Bronchial epithelial cell (primary cell): ENCODE results near the gene RPRD1B. TPM values are rescaled to one million over a fixed set of nuclear protein-coding genes. Genes with fewer than 3 reads are reported as not detected.
A peak's percentile ranks its signal among the peaks of the same experiment; 100 is the strongest.

Experiments
- DNase-seq: peaks from one replicate; pipeline ENCODE4 v3.0.0-alpha.2; 2010; ENCODE audit warnings: low read depth
- FAIRE-seq: peaks from 2 replicates; lab custom pipeline; 2011; peaks lifted over from hg19 to GRCh38; lab: Jason Lieb, UNC
- H3K27me3 ChIP-seq: 2 replicates; pipeline ENCODE4 v1.5.1; 2011; ENCODE audit warnings: low read length; ENCODE audit not compliant: control insufficient read depth, insufficient read depth
- H3K36me3 ChIP-seq: 2 replicates; pipeline ENCODE4 v1.5.1; 2011; ENCODE audit warnings: low read length; ENCODE audit not compliant: control insufficient read depth, insufficient read depth
- H3K4me3 ChIP-seq: 2 replicates; pipeline ENCODE4 v1.5.1; 2011; ENCODE audit warnings: mild to moderate bottlenecking, low read depth, low read length, control low read depth
- CTCF ChIP-seq: IDR thresholded peaks from 2 replicates; pipeline ENCODE4 v1.5.1; 2011; ENCODE audit warnings: mild to moderate bottlenecking, moderate library complexity, low read length, control low read depth, inconsistent platforms; ENCODE audit not compliant: insufficient read depth, severe bottlenecking
- total RNA-seq: library from RNA; depleted of rRNA; stranded (reverse); fragments of >200 nt; gene quantifications from 2 replicates; pipeline ENCODE4 v1.2.1, GENCODE V29; 2014

Gene RPRD1B
- total RNA-seq, 1 donor from 2014 or later, result 18.7 TPM

- peaks cover 15% of the 10 kb centered on the region for H3K36me3 ChIP-seq
Observed at GRCh38 chr20:38072898-38073297, 39.4 kb downstream of the RPRD1B start.

DNA sequence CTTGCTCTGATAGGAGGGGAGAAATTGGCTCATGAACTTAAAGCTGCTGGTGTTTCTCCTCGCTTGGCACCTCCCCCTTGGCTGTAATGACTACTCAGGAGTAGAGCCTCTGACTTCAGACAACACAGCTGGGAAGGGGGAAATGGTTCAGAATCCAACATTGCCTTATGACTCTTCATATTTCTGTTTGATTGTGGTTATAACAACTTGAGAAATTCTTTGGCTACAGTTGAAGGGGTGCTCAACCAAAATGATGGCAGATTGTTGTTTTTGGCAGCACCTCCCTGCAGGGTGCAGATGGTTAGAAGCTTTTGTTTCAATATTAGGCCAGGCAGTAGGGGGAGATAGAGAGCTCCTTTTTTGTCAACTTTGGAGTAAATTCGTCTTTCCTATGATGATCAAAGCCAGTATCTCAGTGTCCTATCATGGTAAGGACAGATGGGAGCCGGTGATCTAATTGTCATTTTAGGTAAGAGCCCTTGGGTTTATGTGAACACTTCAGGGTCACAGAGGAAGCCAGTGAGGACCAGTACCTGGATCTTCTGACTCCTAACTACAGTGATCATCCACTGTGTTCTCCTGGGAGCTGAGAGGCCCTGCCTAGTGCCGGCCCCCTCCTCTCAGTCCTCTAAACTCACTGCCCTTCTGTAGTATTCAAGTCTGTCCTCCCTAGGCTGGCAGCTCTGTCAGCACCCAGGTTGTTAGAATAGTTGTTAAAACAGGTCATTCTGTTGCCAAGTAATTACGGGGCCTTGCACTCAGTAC, 39.9 kb downstream of the RPRD1B start:
- DNase-seq (peak; percentile 64), FAIRE-seq (no peak)
- no peaks in the 10 kb centered on the region for H3K27me3 ChIP-seq
- peaks cover 12% of the 10 kb centered on the region for H3K36me3 ChIP-seq
- H3K4me3 ChIP-seq, result no peak overlapping the region
- peak; percentile 74 for TF ChIP-seq CTCF

More at GRCh38 chr20:38072898-38073297, 39.4 kb downstream of the RPRD1B start:
- TF ChIP-seq CTCF, result no peak
- H3K27me3 ChIP-seq, result no peaks in the 10 kb centered on the region
- no peak for DNase-seq
- FAIRE-seq, result no peak
- H3K4me3 ChIP-seq, result no peak overlapping the region

- no peak for TF ChIP-seq CTCF
- H3K27me3 ChIP-seq, result no peaks in the 10 kb centered on the region
- no peak overlapping the region for H3K4me3 ChIP-seq
- H3K36me3 ChIP-seq, result peaks cover 7% of the 10 kb centered on the region
- DNase-seq (no peak), FAIRE-seq (no peak)
Observed at GRCh38 chr20:38075161-38075998, 41.8 kb downstream of the RPRD1B start.

- FAIRE-seq (no peak), DNase-seq (no peak)
- Histone ChIP-seq H3K36me3 (peaks cover 6% of the 10 kb centered on the region), H3K27me3 (no peaks in the 10 kb centered on the region), H3K4me3 (no peak overlapping the region)
- no peak for TF ChIP-seq CTCF
Observed at GRCh38 chr20:38076548-38076947, 43.0 kb downstream of the RPRD1B start.

DNA sequence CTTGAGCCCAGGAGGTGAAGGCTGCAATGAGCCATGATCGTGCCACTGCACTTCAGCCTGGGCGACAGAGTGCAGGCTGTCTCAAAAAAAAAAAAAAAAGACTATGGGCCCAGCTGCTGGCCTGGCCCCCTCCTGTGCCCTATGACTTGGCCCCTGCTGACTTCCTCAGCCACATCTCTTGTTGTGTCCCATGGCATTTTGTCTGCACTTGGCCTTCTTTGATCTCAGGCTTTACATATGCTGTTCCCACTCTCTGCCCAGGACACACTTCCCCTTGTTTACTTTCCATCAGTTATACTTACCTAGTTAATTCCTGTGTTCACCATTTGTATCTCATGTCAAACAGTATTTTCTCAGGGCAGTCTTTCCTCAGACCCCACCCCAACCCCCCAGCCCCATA, 44.5 kb downstream of the RPRD1B start:
- H3K27me3 ChIP-seq, result no peaks in the 10 kb centered on the region
- H3K4me3 ChIP-seq, result no peak overlapping the region
- peaks cover 6% of the 10 kb centered on the region for H3K36me3 ChIP-seq
- DNase-seq (no peak), FAIRE-seq (no peak)
- TF ChIP-seq CTCF, result no peak
